Gastroesophageal sphincter (tissue), 3 donors: ENCODE measurements around the gene OPCML.

Experiments
- EP300 ChIP-seq: sonication (generic); formaldehyde crosslinking; IDR thresholded peaks from one replicate; pipeline ENCODE4 v1.6.1; 2017; ENCODE audit warnings: antibody characterized with exemption, mild to moderate bottlenecking
- POLR2A ChIP-seq, 2 donors: fragments of 450-650 bp; IDR thresholded peaks; one replicate each; pipeline ENCODE4 v1.6.1; 2017; ENCODE audit warnings: antibody characterized with exemption in 2 of 2, mild to moderate bottlenecking in 2 of 2, moderate library complexity in 1 of 2
- POLR2AphosphoS5 ChIP-seq: sonication (generic); formaldehyde crosslinking; IDR thresholded peaks from one replicate; pipeline ENCODE4 v1.6.1; 2017; ENCODE audit warnings: antibody characterized with exemption
- TF ChIP-seq, protein P1 (sequence below), 4 experiments: fragments of 200-600 bp in 2 of 4; fragments of 450-650 bp in 2 of 4; sonication (generic) in 1 of 4; IDR thresholded peaks; one replicate each; pipeline ENCODE4 v1.5.1; 2017 to 2019; ENCODE audit warnings: antibody characterized with exemption in 4 of 4, mild to moderate bottlenecking in 2 of 4, moderate library complexity in 2 of 4

DNA sequence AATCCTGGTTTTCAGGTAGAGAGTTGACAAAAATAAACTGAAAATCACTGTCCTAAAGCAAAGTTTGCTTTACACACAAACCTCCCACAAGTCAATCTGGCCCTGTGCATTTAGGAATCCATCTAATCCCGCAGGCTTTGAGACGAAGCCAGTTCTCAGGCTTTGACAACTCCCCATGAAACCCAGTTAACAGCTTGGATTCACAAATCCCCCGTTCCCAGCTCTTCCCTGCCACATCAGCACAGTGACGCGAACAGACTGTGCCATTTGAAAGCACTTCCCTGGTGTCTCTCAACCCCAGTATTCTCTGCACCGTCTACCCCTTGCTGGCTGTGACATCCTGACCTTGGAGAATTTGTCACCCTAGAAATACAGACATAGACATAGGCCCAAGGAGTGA lies 117.8 kb downstream of the OPCML start:
- TF ChIP-seq, protein P1, sequence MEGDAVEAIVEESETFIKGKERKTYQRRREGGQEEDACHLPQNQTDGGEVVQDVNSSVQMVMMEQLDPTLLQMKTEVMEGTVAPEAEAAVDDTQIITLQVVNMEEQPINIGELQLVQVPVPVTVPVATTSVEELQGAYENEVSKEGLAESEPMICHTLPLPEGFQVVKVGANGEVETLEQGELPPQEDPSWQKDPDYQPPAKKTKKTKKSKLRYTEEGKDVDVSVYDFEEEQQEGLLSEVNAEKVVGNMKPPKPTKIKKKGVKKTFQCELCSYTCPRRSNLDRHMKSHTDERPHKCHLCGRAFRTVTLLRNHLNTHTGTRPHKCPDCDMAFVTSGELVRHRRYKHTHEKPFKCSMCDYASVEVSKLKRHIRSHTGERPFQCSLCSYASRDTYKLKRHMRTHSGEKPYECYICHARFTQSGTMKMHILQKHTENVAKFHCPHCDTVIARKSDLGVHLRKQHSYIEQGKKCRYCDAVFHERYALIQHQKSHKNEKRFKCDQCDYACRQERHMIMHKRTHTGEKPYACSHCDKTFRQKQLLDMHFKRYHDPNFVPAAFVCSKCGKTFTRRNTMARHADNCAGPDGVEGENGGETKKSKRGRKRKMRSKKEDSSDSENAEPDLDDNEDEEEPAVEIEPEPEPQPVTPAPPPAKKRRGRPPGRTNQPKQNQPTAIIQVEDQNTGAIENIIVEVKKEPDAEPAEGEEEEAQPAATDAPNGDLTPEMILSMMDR (IDR thresholded peaks at IDR 0.05): no peak
- TF ChIP-seq POLR2A (IDR thresholded peaks at IDR 0.05): no peak
- TF ChIP-seq POLR2AphosphoS5: no peak
- no peak for TF ChIP-seq EP300
